DOHH2 (cell line): ENCODE measurements around the gene TTC9B.
"Not testable (repeated sequence)": the region's sequence is repeated elsewhere in the genome, so short reads cannot be mapped to it uniquely, and the experiment has no call there.

Experiments
- H3F3A ChIP-seq: fragments of 200-600 bp; sonication (generic), shearing (Covaris generic); 2 replicates; pipeline ENCODE4 v1.6.0; 2016; ENCODE audit warnings: antibody characterized with exemption, mild to moderate bottlenecking; ENCODE audit not compliant: control insufficient read depth, insufficient read depth
- H3K27ac ChIP-seq: fragments of 200-600 bp; sonication (generic); 2 replicates; pipeline ENCODE4 v1.5.1; 2014; ENCODE audit warnings: low read depth, mild to moderate bottlenecking, low read length, moderate library complexity
- H3K27me3 ChIP-seq: fragments of 200-600 bp; sonication (generic); 2 replicates; pipeline ENCODE4 v1.6.1; 2014; ENCODE audit warnings: mild to moderate bottlenecking, low read length, mixed read lengths; ENCODE audit not compliant: control insufficient read depth
- H3K36me3 ChIP-seq: fragments of 200-600 bp; sonication (generic); 2 replicates; pipeline ENCODE4 v1.6.1; 2014; ENCODE audit warnings: mild to moderate bottlenecking, low read length, moderate library complexity, mixed read lengths; ENCODE audit not compliant: control insufficient read depth
- H3K4me1 ChIP-seq: fragments of 200-600 bp; sonication (generic); 2 replicates; pipeline ENCODE4 v1.6.1; 2014; ENCODE audit warnings: mild to moderate bottlenecking, low read length, mixed read lengths; ENCODE audit not compliant: control insufficient read depth
- H3K4me2 ChIP-seq: fragments of 200-600 bp; sonication (generic); 2 replicates; pipeline ENCODE4 v1.6.0; 2014; ENCODE audit warnings: mild to moderate bottlenecking, low read length, moderate library complexity
- H3K4me3 ChIP-seq: fragments of 200-600 bp; sonication (generic); 2 replicates; pipeline ENCODE4 v1.5.1; 2014; ENCODE audit warnings: mild to moderate bottlenecking, low read length, mixed read lengths
- H3K79me2 ChIP-seq: fragments of 200-600 bp; sonication (generic); 2 replicates; pipeline ENCODE4 v1.6.1; 2014; ENCODE audit warnings: mild to moderate bottlenecking, low read length, mixed read lengths; ENCODE audit not compliant: control insufficient read depth
- H3K9me2 ChIP-seq: fragments of 200-600 bp; sonication (generic); replicated peaks from 2 replicates; pipeline ENCODE4 v1.6.1; 2014; ENCODE audit warnings: mild to moderate bottlenecking, low read length, mixed read lengths; ENCODE audit not compliant: control insufficient read depth
- H3K9me3 ChIP-seq: fragments of 200-600 bp; sonication (generic); 2 replicates; pipeline ENCODE4 v1.6.1; 2014; ENCODE audit warnings: antibody characterized with exemption, low read length, mixed read lengths; ENCODE audit not compliant: control insufficient read depth, insufficient read depth
- H4K20me1 ChIP-seq: fragments of 200-600 bp; sonication (generic); 2 replicates; pipeline ENCODE4 v1.6.0; 2014; ENCODE audit warnings: low read depth, mild to moderate bottlenecking, antibody characterized with exemption, low read length, moderate library complexity; ENCODE audit not compliant: control insufficient read depth, insufficient read depth
- EZH2phosphoT487 ChIP-seq: fragments of 200-600 bp; sonication (generic); IDR thresholded peaks from 2 replicates; pipeline ENCODE4 v1.6.1; 2017; ENCODE audit warnings: borderline replicate concordance, mild to moderate bottlenecking, antibody characterized with exemption, low read length, moderate library complexity, mixed read lengths
- TF ChIP-seq, protein P1 (sequence below): fragments of 200-600 bp; sonication (generic); IDR thresholded peaks from one replicate; pipeline ENCODE4 v1.5.1; 2014; ENCODE audit warnings: antibody characterized with exemption, mild to moderate bottlenecking, low read depth, low read length; ENCODE audit not compliant: poor library complexity, severe bottlenecking

TTC9B gene

DNA sequence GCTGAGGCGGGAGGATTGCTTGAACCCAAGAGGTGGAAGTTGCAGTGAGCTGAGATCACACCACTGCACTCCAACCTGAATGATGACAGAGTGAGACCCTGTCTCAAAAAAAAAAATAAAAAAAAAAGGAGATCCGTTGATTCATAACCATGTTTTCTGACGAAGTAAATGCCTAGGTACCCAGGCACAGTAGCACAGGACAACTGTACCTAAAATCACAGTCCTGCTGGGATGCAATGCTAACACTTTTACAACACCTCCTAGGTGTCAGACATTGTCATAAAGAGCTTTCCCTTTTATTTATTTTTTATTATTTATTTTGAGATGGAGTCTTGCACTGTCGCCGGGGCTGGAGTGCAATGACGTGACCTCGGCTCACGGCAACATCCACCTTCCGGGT is 2.5 kb upstream of the TTC9B start:
- H3K4me3 ChIP-seq = no peak overlapping the region
- peaks cover 12% of the 10 kb centered on the region; the same call in 1 of the 2 replicates for H3K9me3 ChIP-seq
- no peaks in the 10 kb centered on the region for H3K9me2 ChIP-seq
- no peaks in the 10 kb centered on the region for H3F3A ChIP-seq
- H3K4me1 ChIP-seq = no peaks in the 10 kb centered on the region
- no peaks in the 10 kb centered on the region for H4K20me1 ChIP-seq
- no peaks in the 10 kb centered on the region for H3K36me3 ChIP-seq
- H3K4me2 ChIP-seq = no peak overlapping the region
- no peak overlapping the region for H3K27ac ChIP-seq
- TF ChIP-seq, protein P1, sequence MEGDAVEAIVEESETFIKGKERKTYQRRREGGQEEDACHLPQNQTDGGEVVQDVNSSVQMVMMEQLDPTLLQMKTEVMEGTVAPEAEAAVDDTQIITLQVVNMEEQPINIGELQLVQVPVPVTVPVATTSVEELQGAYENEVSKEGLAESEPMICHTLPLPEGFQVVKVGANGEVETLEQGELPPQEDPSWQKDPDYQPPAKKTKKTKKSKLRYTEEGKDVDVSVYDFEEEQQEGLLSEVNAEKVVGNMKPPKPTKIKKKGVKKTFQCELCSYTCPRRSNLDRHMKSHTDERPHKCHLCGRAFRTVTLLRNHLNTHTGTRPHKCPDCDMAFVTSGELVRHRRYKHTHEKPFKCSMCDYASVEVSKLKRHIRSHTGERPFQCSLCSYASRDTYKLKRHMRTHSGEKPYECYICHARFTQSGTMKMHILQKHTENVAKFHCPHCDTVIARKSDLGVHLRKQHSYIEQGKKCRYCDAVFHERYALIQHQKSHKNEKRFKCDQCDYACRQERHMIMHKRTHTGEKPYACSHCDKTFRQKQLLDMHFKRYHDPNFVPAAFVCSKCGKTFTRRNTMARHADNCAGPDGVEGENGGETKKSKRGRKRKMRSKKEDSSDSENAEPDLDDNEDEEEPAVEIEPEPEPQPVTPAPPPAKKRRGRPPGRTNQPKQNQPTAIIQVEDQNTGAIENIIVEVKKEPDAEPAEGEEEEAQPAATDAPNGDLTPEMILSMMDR = no peak
- no peak for TF ChIP-seq EZH2phosphoT487
- no peaks in the 10 kb centered on the region for H3K79me2 ChIP-seq
- H3K27me3 ChIP-seq = peaks cover 6% of the 10 kb centered on the region; the same call in 1 of the 2 replicates

DNA sequence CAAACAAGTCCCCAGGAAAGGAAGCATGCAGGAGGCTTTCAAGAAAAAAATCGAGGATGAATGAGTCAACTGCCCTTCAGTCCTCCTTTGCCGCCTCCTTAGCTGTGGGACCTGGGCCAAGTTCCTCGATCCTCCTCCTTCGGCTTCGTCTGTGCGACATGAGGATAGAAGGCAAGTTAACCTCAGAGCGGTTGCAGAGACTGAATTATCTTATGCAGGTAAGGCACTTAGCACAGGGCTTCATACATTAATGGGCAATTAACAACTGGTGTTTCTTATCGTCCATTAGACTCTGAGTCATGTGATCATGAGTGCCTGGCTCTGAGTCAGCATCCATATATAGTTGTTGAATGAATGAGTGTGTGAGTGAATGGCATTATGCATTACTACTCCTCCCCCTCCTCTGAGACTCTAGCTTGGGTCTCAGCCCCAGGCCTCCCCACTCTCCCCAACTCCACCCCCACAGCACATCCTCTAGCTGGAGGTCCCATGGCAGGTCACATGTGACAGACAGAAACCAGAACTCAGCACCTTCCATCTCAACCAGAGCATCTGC is 1.6 kb upstream of the TTC9B start:
- TF ChIP-seq EZH2phosphoT487 = no peak
- TF ChIP-seq, protein P1 = no peak
- H4K20me1 ChIP-seq = no peaks in the 10 kb centered on the region
- H3K79me2 ChIP-seq = no peaks in the 10 kb centered on the region
- no peaks in the 10 kb centered on the region for H3K4me1 ChIP-seq
- no peaks in the 10 kb centered on the region for H3K36me3 ChIP-seq
- H3K9me2 ChIP-seq = no peaks in the 10 kb centered on the region
- peaks cover 6% of the 10 kb centered on the region; the same call in 1 of the 2 replicates for H3K27me3 ChIP-seq
- no peak overlapping the region for H3K4me3 ChIP-seq
- no peaks in the 10 kb centered on the region for H3F3A ChIP-seq
- no peak overlapping the region for H3K4me2 ChIP-seq
- peaks cover 12% of the 10 kb centered on the region; the same call in 1 of the 2 replicates for H3K9me3 ChIP-seq
- H3K27ac ChIP-seq = no peak overlapping the region

DNA sequence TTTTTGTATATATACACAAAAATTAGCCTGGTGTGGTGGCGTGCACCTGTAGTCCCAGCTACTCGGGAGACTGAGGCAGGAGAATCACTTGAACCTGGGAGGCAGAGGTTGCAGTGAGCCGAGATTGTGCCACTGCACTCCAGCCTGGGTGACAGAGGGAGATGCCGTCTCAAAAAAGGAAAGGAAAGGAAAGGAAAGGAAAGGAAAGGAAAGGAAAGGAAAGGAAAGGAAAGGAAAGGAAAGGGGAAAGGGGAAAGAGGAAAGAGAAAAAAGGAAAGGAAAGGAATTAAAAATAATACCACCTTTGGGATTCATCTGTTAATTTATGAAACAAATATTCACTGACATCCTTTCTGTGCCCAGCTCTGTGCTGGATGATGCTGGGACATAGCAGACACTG is 845 bp upstream of the TTC9B start:
- H3K4me2 ChIP-seq, H3K27ac ChIP-seq, H3F3A ChIP-seq, H3K36me3 ChIP-seq, H3K4me3 ChIP-seq, H3K9me2 ChIP-seq, H3K4me1 ChIP-seq, H3K27me3 ChIP-seq, H3K79me2 ChIP-seq, H4K20me1 ChIP-seq: not testable (repeated sequence)
- peaks cover 12% of the 10 kb centered on the region; the same call in 1 of the 2 replicates for H3K9me3 ChIP-seq

DNA sequence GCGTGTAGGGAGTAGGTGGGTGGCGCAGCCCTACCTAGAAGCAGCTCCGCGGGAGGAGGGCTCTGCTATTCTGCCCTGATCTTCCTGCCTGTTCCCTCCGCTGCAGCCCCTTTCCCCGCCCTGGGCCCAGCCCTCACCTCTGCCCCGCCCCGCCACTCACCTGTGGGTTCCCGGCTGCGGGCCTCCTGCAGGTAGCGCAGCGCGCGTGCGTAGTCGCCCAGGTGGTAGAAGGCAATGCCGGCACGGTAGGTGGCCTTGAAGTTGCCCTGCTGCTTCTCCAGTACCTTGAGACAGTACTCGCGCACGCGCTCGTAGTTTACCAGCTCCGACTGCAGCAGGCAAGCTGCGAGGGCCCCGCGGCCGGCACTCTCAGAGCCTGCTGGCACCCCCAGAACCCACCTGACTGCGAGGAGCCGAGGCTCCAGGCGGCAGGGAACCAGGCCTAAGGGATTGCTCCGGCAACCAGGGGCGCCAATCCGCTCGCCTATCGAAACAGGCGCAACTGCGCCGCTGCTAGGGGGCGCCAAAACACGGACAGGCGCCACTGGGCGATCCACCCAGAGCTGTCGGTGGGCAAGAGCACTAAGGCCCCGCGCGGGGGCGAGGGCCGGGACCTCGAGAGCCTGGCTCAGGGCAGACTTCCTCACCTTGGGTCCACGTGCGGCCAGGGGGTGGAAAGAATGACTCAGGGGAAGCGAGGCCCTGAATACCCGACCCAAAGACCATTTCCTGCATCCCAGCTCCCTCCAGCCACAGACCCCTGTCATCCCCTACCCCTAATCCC is 965 bp downstream of the TTC9B start:
- Histone ChIP-seq H3K4me3 (no peak overlapping the region), H3F3A (no peaks in the 10 kb centered on the region), H3K4me1 (no peaks in the 10 kb centered on the region), H3K9me3 (peaks cover 2% of the 10 kb centered on the region; the same call in 1 of the 2 replicates), H3K4me2 (no peak overlapping the region), H3K27ac (no peak overlapping the region), H4K20me1 (no peaks in the 10 kb centered on the region), H3K79me2 (no peaks in the 10 kb centered on the region), H3K9me2 (no peaks in the 10 kb centered on the region), H3K36me3 (no peaks in the 10 kb centered on the region), H3K27me3 (peaks cover 6% of the 10 kb centered on the region; the same call in 1 of the 2 replicates)
- TF ChIP-seq EZH2phosphoT487 = no peak
- TF ChIP-seq, protein P1 = peak; percentile 59
